GM18517 (cell line): ENCODE measurements around the gene SLAIN1.

Source experiments
- ATAC-seq: cut with Tn5 transposase; IDR thresholded peaks from one replicate; pipeline ENCODE4 v1.9.1; 2021; ENCODE audit warnings: mild to moderate bottlenecking, moderate library complexity; ENCODE audit not compliant: unreplicated experiment

Gene SLAIN1

GRCh38 chr13:77703408-77703807, 5.9 kb downstream of the SLAIN1 start:
- ATAC-seq, result no peak

- ATAC-seq, result no peak
Measured at GRCh38 chr13:77714119-77714755, 16.8 kb downstream of the SLAIN1 start.

GRCh38 chr13:77715233-77715891, 17.9 kb downstream of the SLAIN1 start:
- ATAC-seq, result peak; percentile 77

GRCh38 chr13:77716692-77717091, 19.2 kb downstream of the SLAIN1 start:
- ATAC-seq, result no peak

GRCh38 chr13:77717508-77717907, 20.0 kb downstream of the SLAIN1 start:
- ATAC-seq, result no peak

GRCh38 chr13:77719128-77719527, 21.6 kb downstream of the SLAIN1 start:
- ATAC-seq, result no peak

- no peak for ATAC-seq
Measured at GRCh38 chr13:77720988-77721387, 23.5 kb downstream of the SLAIN1 start.

- ATAC-seq, result peak; percentile 55
Measured at GRCh38 chr13:77724092-77724491, 26.6 kb downstream of the SLAIN1 start.

GRCh38 chr13:77725071-77725470, 27.6 kb downstream of the SLAIN1 start:
- ATAC-seq, result no peak

GRCh38 chr13:77728265-77729125, 31.0 kb downstream of the SLAIN1 start:
- no peak for ATAC-seq

- peak; percentile 99 for ATAC-seq
Measured at GRCh38 chr13:77729502-77730221, 32.2 kb downstream of the SLAIN1 start.

GRCh38 chr13:77730572-77730971, 33.1 kb downstream of the SLAIN1 start:
- ATAC-seq, result no peak

GRCh38 chr13:77732287-77732686, 34.8 kb downstream of the SLAIN1 start:
- no peak for ATAC-seq

GRCh38 chr13:77733674-77734073, 36.2 kb downstream of the SLAIN1 start:
- no peak for ATAC-seq

GRCh38 chr13:77737583-77738200, 40.2 kb downstream of the SLAIN1 start:
- peak; percentile 75 for ATAC-seq

GRCh38 chr13:77740097-77740735, 42.7 kb downstream of the SLAIN1 start:
- no peak for ATAC-seq

- no peak for ATAC-seq
Measured at GRCh38 chr13:77740931-77741596, 43.6 kb downstream of the SLAIN1 start.

- ATAC-seq, result no peak
Measured at GRCh38 chr13:77741597-77741972, 44.1 kb downstream of the SLAIN1 start.

GRCh38 chr13:77742801-77743200, 45.3 kb downstream of the SLAIN1 start:
- no peak for ATAC-seq

GRCh38 chr13:77745784-77746183, 48.3 kb downstream of the SLAIN1 start:
- no peak for ATAC-seq
